ENCODE data around the gene NR1I2.

- no peak for TF ChIP-seq CTCF (IDR thresholded peaks at IDR 0.05)
- TF ChIP-seq POLR2A (IDR thresholded peaks at IDR 0.05): no peak
Observed at GRCh38 chr3:119825820-119826219, 43.9 kb downstream of the NR1I2 start.

Measured in uterus (tissue), 2 donors.